Activated naive CD4-positive, alpha-beta T cell (primary cell): ENCODE measurements around the gene CFAP97D1.

Experiments
- DNase-seq, 4 experiments: peaks; one replicate each; lab custom pipeline; 2025; lab: John Stamatoyannopoulos, UW

CFAP97D1 gene

GRCh38 chr17:43799047-43799446 is 18.8 kb downstream of the CFAP97D1 start:
- no peak for DNase-seq

- DNase-seq, result no peak
Observed at GRCh38 chr17:43800736-43801135, 20.5 kb downstream of the CFAP97D1 start.

DNA sequence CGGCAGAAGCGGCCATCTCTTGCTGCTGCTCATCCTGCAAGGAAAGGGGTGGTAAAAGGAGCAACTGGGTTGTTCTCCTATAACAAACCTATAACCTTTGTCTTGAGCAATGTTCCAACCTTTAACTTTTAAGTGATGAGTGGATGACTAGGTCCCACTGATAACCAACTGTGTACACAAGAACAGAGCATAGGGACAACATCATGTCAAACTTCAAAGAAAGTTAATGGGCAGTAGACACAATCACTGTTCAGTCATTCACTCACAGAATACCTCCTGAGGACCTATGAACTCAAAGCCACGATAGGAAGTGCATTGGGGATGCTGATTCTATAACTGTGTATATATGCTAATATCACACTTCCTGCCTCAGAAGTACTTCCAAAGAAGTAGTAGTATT is 21.6 kb downstream of the CFAP97D1 start:
- no peak for DNase-seq

- DNase-seq, result no peak
Observed at GRCh38 chr17:43803758-43804157, 23.5 kb downstream of the CFAP97D1 start.

DNA sequence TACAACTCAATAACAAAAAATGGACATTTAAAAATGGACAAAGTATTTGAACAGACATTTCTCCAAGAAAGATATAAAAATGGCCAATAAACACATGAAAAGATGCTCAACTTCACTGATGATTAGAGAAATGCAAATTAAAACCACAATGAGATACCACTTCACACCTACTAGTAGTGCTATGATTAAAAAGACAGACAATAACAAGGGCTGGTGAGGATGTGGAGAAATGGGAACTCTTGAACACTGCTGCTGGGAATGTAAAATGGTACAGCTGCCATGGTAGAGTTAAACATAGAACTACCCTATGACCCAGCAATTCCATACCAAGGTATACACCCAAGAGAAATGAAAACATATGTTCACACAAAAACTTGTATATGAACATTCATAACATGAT is 24.9 kb downstream of the CFAP97D1 start:
- no peak for DNase-seq

- no peak for DNase-seq
Observed at GRCh38 chr17:43808076-43808475, 27.8 kb downstream of the CFAP97D1 start.

DNA sequence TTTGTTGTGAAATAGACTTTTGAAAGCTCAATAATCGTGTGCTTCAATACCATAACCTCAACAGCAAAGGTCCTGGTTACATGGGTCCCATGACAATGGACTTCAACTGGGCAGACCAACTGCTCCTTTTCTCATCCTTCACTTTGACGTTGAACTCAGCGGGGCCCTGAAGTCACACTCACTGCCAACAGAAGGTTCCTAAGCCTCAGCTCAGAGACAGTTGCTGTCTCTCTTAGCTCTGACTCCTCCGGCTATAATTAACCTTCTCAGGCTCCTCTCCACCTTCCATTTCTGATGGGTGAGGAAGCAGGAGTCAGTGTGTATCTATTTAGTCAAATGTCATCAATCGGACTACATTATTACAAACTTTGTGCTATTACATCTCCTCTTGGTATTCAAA is 28.9 kb downstream of the CFAP97D1 start:
- no peak for DNase-seq

DNA sequence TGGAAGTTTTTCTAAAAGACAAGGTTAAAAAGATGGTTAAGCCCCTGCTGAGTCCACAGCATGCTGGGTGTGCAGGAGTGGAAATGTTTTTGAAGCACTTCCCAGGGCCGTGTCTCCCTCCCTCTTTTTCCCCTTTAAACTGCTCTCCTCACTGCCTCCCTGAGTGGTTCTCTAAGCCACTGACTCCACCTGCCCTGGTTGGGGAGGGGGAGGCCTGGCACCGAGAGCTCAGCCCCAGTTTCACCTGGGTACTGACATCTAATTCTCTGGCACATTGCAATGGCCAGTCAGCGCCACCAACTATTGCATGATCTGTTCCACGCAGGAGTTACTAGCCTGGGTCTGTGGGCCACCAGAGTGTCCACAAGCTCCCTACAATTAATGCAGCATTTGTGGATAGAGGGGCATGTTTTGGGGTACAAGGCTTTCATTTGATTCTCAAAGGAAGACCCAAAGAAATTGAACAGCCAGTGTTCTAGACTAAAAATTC is 30.0 kb downstream of the CFAP97D1 start:
- DNase-seq, result no peak

DNA sequence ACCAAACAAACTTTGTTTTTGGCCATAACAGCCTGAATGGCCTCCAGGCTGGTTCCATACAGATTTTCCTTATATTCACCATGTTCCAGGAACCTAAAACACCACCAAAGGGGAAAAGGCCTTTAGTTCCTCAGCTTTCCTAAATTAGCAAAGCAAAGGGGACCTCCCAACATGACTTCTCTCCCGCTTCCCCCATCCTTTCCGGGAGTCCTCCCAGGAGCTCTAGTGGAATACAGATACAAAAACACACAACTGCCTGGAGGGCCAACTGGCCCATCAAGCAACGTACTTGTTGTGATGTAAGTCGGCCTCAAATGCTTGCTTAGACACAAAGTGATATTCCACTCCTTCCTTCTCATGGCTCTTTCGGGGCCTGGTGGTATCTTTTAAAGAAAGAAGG is 30.6 kb downstream of the CFAP97D1 start:
- DNase-seq, result no peak

DNA sequence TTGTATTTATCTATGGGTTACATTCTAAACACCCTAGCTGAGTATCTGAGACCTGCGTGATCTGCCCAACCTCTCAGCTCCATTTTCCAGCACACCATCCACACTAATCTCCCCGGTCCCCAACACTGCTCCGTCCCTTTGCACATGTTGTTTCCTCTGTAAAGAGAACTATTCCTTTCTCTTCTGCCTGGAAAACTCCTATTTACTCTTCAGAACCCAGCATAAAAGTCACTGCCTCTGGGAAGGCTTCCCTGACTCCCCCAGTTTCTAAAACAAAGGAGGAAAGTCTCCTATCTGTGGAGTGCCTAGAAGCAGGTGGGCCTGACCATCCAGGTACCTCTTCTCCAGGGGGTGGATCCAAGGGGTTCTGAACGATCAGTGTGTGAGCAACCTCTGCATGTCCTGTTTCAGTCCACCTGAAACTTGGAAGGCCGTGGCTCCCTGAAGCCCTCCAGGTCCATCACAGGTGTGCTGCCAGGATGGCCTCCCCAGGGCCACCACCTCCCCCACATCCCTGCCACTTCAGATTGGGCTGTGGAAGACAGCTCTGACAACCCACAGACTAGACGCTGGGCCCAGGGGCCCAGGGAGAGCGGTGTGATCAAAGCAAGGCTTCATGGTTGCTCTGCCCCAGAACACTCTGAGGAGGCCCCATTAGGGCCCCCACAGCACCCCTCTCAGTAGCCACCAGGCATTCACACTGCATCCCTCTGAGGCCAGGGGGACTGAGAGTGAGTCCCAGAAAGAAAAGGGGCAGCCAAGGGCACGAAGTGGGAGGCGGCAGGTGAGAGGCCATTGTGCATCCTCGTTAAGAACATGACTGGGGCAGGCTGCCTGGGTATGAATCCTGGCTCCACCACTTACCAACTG is 32.4 kb downstream of the CFAP97D1 start:
- no peak for DNase-seq

DNA sequence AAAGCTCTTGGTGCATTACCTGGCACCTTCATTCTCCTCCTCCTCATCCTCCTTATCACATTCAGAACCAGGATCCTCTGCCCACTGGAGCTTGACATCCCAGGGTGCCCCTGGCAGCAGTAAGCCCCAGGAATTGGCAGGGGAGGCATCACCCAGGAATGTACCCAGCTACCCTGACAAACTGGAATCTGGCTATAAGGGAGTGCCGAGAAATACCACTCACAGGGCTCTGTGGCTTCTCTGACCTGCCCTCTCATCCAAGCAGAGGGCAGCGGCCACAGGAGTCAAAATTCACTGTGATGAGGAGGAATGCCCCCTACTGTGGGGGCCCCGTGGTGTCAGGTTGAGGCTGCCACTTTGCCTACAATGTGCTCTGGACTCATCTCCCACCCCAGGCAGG is 33.2 kb downstream of the CFAP97D1 start:
- no peak for DNase-seq

DNA sequence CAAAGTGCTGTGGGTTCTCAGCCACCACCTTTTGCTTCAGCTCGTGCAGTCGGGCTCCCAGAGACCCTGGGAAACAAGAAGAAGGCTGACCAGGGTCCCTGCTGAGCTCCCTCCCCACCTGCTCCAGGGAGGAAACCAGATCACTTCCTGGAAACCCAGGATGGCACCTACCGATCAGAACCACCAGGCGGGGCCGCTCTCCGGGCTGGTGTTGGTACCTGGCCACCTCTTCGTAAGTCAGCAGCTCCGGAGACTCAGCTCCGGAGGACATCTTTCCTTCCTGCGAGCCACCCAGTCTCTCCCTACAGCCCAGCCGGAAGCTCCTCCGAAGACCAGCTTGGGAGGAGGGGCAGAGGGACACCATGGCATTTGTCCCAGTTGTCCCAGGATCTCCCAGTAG is 33.8 kb downstream of the CFAP97D1 start:
- no peak for DNase-seq

DNA sequence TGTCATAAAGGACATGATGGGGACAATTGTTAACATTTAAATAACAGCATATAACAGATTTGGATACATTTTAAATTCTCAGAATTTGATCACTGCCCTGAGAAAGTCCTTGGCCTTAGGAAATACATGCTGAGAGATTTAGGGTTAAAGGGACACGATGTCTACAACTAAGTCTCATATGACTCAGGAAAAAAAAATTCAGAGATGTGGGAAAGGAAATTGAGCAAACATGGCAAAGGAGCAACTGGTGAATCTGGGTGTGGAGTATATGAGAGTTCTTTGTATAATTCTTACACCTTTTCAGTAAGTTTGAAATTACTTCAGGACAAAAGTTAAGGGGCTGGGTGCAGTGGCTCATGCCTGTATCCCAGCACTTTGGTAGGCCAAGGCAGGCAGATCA is 34.5 kb downstream of the CFAP97D1 start:
- no peak for DNase-seq

- no peak for DNase-seq
Observed at GRCh38 chr17:43816336-43817320, 36.4 kb downstream of the CFAP97D1 start.

DNA sequence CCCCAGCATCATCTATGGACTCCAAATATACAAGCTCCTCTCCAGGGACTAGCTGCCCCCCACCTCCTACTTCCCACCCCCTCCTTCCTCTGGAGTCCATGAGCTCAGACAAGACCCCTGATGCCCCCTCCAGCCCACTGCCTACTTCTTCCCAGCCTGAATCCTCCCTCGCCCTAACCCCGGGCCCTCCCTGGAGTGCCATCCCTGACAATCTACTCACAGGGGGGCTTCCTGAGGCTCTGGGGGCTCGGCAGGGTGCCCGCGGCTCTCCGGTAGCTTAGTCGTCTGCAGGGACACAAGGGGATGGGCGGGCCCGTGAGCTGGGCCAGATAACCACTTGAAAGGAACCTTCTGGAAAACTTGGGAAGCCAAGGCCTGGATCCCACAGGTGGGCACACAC is 37.6 kb downstream of the CFAP97D1 start:
- no peak for DNase-seq

- DNase-seq, result no peak
Observed at GRCh38 chr17:43818966-43819365, 38.7 kb downstream of the CFAP97D1 start.

GRCh38 chr17:43820759-43821158 is 40.5 kb downstream of the CFAP97D1 start:
- DNase-seq, result no peak

- DNase-seq, result no peak
Observed at GRCh38 chr17:43822570-43823190, 42.4 kb downstream of the CFAP97D1 start.

DNA sequence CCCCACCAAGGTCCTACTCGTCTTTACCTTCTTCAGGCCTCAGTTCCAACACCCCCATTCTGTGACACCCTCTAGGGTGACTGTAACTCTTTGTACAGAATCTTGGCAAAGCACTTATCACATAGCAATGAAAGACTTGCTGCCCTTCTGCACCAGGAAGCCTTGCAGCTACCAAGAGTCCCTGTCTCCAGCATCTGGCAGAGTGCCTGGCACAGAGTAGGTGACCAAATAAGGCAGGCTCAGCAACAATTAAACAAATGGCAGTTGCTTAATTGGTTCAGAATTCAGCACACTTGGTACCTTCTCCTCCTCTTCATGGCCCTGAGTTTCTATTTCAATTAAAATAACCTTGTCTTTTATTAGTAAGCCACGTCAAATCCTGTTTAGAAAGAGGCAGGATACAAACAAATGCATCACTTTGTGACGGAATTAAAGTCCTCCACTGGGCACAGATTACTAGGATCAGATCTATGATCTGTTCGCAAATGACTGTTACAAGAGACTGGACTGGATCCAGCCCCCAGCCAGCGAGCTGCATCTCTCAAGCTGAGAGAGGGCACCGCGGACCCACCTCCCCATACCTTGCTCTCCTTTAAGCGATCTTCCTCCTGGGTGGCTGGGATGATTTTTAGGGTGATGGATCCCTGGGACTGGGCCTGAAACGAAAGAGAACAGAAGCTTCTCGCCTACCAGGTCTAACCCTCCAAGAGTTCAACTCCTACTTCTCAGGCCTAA is 43.3 kb downstream of the CFAP97D1 start:
- no peak for DNase-seq

GRCh38 chr17:43825567-43825966 is 45.3 kb downstream of the CFAP97D1 start:
- DNase-seq, result no peak

GRCh38 chr17:43826206-43826605 is 46.0 kb downstream of the CFAP97D1 start:
- DNase-seq, result no peak

DNA sequence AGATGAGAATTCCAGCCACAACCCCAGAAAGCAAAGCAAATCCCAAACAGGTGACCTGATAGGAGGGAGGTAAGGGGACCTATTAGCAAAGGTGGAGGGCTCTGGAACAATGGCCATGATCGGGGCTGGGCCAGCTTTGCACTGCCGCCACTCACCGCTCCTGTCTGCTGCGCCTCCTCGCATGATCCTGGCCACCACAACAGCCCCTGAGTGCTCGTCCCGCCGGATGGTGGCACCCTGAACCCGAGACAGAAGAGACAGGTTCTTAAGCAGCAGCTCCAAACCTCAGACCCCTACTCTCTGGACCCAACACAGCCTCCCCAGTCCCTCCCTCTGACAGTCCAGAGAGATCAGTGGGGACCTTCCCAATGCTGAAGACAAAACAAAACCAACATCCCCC is 47.4 kb downstream of the CFAP97D1 start:
- DNase-seq, result no peak
